Bronchial epithelial cell (primary cell): ENCODE results near the gene DDX28. TPM values are rescaled to one million over a fixed set of nuclear protein-coding genes. Genes with fewer than 3 reads are reported as not detected.
"Not testable (repeated sequence)": the region's sequence is repeated elsewhere in the genome, so short reads cannot be mapped to it uniquely, and the experiment has no call there.

Experiments used
- DNase-seq: peaks from one replicate; pipeline ENCODE4 v3.0.0-alpha.2; 2010; ENCODE audit warnings: low read depth
- FAIRE-seq: peaks from 2 replicates; lab custom pipeline; 2011; peaks lifted over from hg19 to GRCh38; lab: Jason Lieb, UNC
- H3K27me3 ChIP-seq: 2 replicates; pipeline ENCODE4 v1.5.1; 2011; ENCODE audit warnings: low read length; ENCODE audit not compliant: control insufficient read depth, insufficient read depth
- H3K36me3 ChIP-seq: 2 replicates; pipeline ENCODE4 v1.5.1; 2011; ENCODE audit warnings: low read length; ENCODE audit not compliant: control insufficient read depth, insufficient read depth
- H3K4me3 ChIP-seq: 2 replicates; pipeline ENCODE4 v1.5.1; 2011; ENCODE audit warnings: mild to moderate bottlenecking, low read depth, low read length, control low read depth
- total RNA-seq: library from RNA; depleted of rRNA; stranded (reverse); fragments of >200 nt; gene quantifications from 2 replicates; pipeline ENCODE4 v1.2.1, GENCODE V29; 2014
- TF ChIP-seq, protein P1 (sequence below): IDR thresholded peaks from 2 replicates; pipeline ENCODE4 v1.5.1; 2011; ENCODE audit warnings: mild to moderate bottlenecking, moderate library complexity, low read length, control low read depth, inconsistent platforms; ENCODE audit not compliant: insufficient read depth, severe bottlenecking

The DDX28 gene
- total RNA-seq, 1 donor from 2014 or later, result 16.3 TPM

DNA sequence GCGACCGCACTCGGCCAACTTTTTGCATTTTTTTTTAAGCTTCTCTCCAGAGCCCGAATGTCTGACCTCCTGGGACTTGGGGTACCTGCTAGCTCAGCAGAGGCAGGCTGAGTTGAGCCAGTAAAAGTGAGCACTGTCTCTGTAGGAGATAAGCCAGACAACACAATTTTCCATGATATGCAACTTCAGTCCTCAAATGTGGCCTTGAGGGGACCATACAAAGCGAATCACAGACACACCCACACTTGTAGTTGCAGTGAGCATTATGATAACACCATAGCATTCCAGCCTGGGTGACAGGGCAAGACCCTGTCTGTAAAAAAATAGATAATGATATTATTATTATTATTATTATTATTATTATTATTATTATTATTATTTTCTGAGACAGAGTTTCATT is 26.4 kb downstream of the DDX28 start:
- DNase-seq, result no peak
- Histone ChIP-seq H3K27me3 (no peaks in the 10 kb centered on the region), H3K4me3 (no peak overlapping the region), H3K36me3 (no peaks in the 10 kb centered on the region)
- FAIRE-seq, result no peak
- TF ChIP-seq, protein P1, sequence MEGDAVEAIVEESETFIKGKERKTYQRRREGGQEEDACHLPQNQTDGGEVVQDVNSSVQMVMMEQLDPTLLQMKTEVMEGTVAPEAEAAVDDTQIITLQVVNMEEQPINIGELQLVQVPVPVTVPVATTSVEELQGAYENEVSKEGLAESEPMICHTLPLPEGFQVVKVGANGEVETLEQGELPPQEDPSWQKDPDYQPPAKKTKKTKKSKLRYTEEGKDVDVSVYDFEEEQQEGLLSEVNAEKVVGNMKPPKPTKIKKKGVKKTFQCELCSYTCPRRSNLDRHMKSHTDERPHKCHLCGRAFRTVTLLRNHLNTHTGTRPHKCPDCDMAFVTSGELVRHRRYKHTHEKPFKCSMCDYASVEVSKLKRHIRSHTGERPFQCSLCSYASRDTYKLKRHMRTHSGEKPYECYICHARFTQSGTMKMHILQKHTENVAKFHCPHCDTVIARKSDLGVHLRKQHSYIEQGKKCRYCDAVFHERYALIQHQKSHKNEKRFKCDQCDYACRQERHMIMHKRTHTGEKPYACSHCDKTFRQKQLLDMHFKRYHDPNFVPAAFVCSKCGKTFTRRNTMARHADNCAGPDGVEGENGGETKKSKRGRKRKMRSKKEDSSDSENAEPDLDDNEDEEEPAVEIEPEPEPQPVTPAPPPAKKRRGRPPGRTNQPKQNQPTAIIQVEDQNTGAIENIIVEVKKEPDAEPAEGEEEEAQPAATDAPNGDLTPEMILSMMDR, result no peak

- H3K27me3 ChIP-seq, result no peaks in the 10 kb centered on the region
- TF ChIP-seq, protein P1, result no peak
- H3K4me3 ChIP-seq, result no peak overlapping the region
- DNase-seq (peak; percentile 26), FAIRE-seq (no peak)
- H3K36me3 ChIP-seq, result no peaks in the 10 kb centered on the region
These were observed 27.6 kb downstream of the DDX28 start for GRCh38 chr16:67995423-67995822.

- not testable (repeated sequence) for H3K36me3 ChIP-seq, FAIRE-seq, H3K4me3 ChIP-seq, H3K27me3 ChIP-seq, DNase-seq
These were observed 29.0 kb downstream of the DDX28 start for GRCh38 chr16:67994040-67994408.

- peak; percentile 29 for DNase-seq
- Histone ChIP-seq H3K36me3 (no peaks in the 10 kb centered on the region), H3K4me3 (peak overlapping the region; percentile 18), H3K27me3 (no peaks in the 10 kb centered on the region)
- TF ChIP-seq, protein P1, result peak; percentile 97
- no peak for FAIRE-seq
These were observed 29.6 kb downstream of the DDX28 start for GRCh38 chr16:67993207-67994039.

DNA sequence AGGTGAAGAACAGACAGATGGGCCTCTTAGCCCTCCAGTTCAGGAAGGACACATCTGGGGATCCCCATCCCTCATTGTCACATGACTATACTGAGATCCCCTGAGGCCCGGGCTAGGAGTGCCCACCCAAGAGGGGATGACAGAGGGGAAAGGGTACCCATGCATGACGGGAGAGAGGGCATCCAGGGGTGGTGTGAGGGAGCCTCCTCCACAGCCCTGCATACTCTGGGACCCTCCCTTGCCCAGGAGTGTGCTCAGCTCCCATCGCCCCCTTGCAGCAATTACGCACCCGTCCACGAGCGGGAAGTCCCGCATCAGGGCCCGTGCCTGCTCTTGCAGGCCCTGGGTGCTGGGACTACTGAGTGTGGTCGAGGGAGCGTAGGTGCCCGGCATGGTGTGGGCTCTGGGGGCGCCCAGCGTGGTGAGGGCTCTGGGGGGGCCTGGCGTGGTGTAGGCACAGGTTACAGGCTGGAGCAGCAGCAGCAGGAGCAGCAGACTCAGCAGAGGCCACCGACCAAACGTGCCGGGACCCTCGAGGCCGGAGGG is 30.3 kb downstream of the DDX28 start:
- no peaks in the 10 kb centered on the region for H3K27me3 ChIP-seq
- H3K4me3 ChIP-seq, result no peak overlapping the region
- DNase-seq, result no peak
- TF ChIP-seq, protein P1, result no peak
- no peak for FAIRE-seq
- no peaks in the 10 kb centered on the region for H3K36me3 ChIP-seq

DNA sequence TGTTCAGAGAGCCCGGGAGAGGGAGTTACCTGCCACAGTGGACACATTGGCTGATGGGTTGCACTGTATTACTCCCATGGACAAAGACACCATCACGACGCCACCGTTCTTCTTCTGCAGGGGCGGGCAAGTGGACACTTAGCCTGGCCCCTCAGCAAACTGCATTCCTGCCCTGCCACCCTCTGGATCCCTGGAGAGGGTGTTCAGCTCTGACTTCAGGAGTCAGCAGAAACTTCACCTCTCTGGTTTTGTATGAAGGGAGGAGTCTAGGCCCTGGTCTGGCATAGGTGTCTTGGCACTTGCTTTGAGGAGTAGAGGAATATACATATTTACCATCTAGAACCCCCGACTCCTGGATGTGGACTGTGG is 33.0 kb downstream of the DDX28 start:
- TF ChIP-seq, protein P1, result no peak
- no peak overlapping the region for H3K4me3 ChIP-seq
- FAIRE-seq (no peak), DNase-seq (no peak)
- no peaks in the 10 kb centered on the region for H3K27me3 ChIP-seq
- H3K36me3 ChIP-seq, result no peaks in the 10 kb centered on the region
